HG02981 (cell line): ENCODE measurements around the gene CPB2.

Experiments used
- ATAC-seq: cut with Tn5 transposase; IDR thresholded peaks from one replicate; pipeline ENCODE4 v1.9.1; 2021; ENCODE audit warnings: mild to moderate bottlenecking, moderate library complexity; ENCODE audit not compliant: unreplicated experiment

CPB2 gene

GRCh38 chr13:46127358-46128023 lies 22.7 kb upstream of the CPB2 start:
- no peak for ATAC-seq

GRCh38 chr13:46126552-46127357 lies 21.9 kb upstream of the CPB2 start:
- ATAC-seq = peak; percentile 63

DNA sequence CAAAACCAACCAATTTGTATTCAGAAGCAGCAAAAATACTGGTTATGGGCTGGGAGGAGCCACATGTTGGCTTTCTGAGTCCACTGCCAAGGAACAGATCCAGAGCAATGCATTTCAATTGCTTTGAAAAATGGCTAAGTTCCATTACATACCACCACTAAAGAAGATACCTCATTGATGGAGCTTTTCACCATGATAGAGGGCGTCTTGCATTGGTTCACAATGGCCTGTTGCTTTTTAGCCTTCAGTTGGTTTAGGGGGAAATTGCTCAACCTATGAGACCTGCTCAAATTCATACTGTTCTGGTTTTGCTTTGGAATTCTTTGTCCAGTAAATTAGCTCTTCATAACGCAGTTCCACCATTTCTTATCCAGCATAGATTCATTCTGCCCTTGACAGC lies 21.2 kb upstream of the CPB2 start:
- no peak for ATAC-seq

- ATAC-seq = no peak
Measured at GRCh38 chr13:46124967-46125933, 20.4 kb upstream of the CPB2 start.

DNA sequence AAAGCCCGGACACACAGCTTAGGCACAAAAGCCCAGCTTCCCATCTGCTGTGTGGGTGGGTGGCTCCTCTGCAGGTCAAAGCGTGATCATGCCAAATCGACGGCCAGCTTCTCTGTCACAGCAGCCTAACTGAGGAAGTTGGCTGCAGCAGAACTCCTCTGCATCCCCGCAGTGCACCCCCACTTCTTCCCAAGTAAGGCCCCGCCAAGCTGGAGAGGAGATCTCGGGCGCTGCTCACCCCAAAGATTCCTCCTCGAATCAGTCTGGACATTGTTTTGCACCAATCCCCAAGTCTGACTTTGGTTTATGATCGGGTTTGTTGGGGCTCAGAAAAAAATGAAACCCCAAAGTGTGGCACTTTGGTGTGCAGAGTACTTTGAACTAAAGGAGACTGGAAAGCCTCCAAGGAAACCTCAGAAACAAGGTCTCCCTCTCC lies 19.7 kb upstream of the CPB2 start:
- no peak for ATAC-seq

DNA sequence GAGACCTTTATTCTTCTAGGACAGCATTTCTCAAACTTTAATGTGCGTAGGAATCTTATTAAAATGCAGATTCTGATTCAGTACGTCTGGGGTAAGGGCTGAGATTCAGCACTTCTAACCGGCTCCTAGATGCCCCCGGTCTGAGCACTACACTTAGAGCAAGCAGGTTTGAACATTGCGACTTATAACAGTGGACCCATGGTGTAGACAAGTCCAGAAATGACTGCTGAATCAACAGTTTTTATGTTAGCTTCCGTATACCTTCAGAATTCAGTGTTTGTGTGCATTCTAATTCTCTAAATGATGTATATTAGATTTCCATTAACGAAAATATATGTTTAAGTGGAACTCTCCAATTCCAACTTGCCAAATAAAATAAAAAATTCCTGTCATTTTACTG lies 17.5 kb upstream of the CPB2 start:
- no peak for ATAC-seq

- ATAC-seq = no peak
Measured at GRCh38 chr13:46121597-46122163, 16.8 kb upstream of the CPB2 start.

GRCh38 chr13:46121033-46121432 lies 16.2 kb upstream of the CPB2 start:
- ATAC-seq = no peak

DNA sequence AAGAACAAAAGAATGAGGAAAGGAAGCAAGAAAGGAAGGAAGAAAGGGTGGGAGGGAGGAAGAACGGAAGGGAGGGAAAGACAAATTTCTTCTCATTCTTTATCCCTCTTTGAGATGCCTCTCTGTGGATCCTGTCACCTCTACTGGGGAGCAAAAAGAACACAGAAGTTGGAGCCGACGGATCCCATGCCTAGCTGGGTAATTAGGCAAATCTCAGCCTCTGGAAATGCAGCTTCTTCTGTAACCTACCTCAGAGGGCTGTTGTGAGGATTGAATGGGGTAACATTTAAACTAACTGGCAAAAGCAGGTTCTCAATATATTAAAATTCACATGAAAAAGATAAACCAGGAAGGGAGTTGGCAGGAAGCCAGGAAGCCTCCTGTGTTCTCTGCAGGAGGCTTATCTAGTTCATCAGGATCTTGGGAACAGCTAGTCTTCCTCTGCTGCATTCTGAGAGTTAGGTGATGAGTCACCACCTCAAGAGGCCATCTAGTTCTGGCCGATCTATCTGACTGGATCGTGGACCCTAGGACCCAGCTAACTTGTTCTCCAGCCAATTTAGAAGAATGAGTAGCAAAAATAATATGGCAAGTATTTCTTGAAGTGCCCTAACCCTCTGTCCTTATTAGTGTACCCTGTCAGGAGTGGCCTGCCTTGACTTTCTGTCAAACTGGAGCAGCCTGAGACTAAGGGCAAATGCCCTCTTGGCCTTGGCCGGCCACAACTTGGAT lies 15.2 kb upstream of the CPB2 start:
- ATAC-seq = no peak

- ATAC-seq = no peak
Measured at GRCh38 chr13:46116653-46117502, 12.0 kb upstream of the CPB2 start.

DNA sequence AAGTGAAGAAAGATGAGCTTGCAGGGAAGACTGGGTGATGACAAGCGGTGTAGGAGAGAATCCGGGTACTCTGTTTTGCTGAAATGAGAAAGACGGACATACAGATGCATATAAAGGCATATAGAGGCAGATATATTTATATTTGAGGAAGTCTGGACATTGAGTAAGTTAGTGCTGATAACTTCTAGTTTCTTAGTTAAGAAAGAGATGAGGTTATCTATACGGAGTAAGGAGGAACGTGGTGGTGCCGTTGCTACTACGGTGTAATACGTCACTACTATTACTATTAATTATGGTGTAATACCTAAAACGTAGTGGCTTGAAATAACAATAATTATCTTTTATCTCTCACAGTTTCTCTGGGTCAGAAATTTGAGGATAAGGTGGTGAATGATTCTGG lies 9.8 kb upstream of the CPB2 start:
- no peak for ATAC-seq

DNA sequence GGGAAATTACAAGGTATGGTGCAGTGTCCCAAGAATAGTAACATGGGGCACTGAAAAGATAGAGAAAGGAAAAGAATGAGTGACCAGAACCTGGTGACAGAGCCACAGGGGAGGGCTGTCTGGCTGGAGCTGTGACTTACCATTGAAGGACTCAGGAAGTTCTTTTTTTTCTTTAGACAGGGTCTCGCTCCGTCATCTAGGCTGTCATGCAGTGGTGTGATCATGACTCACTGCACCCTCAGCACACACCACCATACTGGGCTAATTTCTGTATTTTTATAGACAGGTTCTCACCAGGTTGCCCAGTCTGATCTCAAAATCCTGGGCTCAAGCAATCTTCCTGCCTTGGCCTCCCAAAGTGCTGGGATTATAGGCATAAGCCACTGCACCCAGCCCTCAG lies 8.8 kb upstream of the CPB2 start:
- no peak for ATAC-seq

DNA sequence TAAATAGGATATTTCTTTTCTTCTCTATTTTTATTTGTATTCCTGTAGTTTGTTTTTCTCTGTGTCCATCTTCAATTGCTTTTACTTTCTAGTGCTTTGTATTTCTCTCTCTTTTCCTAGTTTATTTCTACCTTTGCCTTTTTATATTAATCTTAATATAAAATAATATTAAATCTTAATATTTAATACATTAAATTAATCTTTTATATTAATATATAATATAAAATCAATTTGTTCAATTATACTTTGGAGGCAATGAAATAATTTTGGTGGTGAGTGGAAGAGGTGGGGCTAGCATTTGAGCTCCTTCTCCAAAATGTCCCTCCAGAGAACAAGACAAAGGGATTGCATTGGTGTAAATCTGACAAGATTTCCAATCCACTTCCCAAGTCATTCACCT lies 6.3 kb upstream of the CPB2 start:
- no peak for ATAC-seq

- no peak for ATAC-seq
Measured at GRCh38 chr13:46109451-46109850, 4.6 kb upstream of the CPB2 start.

GRCh38 chr13:46106839-46107371 lies 2.1 kb upstream of the CPB2 start:
- no peak for ATAC-seq

DNA sequence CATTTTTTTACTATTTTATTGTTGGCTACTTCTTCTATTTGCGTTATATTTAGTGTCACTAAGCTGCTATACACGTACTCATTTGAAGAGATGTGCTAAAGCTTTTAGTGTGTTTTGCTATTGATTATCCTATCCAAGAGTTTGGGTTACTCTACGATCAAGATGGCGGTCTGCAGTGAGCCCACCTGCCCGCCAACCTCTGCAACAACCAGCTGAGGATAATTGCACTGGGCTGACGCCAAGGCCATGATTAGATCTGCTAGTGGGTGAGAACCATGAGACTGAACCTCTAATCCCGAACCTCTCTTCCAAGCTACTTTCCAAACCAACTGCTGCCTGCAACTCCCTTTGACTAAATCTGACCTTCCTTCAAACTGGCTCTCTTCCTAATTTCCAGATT lies 1.8 kb downstream of the CPB2 start:
- ATAC-seq = no peak

GRCh38 chr13:46102255-46102605 lies 2.6 kb downstream of the CPB2 start:
- ATAC-seq = no peak

DNA sequence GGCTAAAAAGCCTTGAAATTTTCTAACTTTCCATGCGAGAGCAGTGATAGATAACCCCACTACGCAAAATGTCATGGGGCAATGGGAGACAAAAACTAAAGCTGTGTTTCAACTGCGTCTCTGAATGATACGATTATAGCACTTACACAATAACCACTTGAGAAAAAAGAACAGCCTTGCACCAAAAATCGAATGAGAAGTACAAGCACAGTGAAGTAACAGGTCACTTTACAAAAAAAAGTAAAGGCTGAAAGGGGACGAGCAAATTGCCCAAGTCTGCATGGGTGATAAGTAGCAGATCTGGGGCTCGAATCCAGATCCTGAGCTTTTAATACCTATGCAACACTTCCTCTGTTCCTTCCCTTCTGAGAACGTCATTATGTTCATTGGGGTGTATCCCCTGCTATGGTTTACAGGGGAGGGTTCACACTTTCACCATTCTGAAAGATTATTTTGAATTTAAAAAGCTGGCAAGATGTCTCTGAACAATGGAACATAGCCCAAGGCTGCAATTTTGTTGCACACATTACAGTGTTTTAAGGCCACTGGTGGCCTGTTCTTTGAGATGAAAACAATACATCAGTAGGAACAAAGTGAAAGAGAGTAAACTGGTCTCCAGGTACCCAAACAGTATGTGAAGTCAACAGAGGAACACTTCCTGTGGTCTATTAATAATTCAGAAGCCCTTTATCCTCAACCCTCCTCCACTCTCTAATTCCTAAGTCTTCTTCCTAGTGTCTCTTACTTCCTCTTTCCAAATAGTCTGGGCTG lies 3.2 kb downstream of the CPB2 start:
- peak; percentile 54 for ATAC-seq

DNA sequence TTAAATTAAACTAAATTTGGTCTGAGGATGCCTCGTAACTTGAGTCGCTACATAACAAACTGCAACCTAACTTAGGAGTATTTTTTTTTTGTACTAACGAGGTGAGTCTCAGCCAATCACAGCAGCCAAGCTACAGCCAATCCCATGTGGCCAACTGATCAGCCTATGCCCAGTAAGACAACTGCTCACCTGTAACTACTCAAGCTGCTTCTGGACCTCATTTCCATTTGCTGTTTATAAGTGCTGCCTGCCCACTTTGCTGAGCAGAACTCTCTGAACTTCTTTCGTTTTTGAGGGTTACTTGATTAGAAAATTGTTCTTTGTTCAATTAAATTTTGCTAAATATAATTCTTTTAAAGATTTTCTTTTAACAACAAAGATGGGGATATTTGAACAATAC lies 3.8 kb downstream of the CPB2 start:
- ATAC-seq = no peak
